ENCODE results near the gene HOOK2. TPM values are rescaled to one million over a fixed set of nuclear protein-coding genes. Genes with fewer than 3 reads are reported as not detected.

Gene HOOK2
- total and polyA plus RNA-seq, 2 of the 4 experiments (the other 2 are of a cell fraction) = 7.5 to 21.6 TPM

DNA sequence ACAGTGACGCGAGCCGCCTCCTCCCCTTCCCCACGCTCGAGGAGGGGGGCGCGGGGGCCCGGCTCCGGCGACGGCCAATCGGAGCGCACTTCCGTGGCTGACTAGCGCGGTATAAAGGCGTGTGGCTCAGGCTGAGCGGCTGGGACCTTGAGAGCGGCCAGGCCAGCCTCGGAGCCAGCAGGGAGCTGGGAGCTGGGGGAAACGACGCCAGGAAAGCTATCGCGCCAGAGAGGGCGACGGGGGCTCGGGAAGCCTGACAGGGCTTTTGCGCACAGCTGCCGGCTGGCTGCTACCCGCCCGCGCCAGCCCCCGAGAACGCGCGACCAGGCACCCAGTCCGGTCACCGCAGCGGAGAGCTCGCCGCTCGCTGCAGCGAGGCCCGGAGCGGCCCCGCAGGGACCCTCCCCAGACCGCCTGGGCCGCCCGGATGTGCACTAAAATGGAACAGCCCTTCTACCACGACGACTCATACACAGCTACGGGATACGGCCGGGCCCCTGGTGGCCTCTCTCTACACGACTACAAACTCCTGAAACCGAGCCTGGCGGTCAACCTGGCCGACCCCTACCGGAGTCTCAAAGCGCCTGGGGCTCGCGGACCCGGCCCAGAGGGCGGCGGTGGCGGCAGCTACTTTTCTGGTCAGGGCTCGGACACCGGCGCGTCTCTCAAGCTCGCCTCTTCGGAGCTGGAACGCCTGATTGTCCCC lies 16.1 kb upstream of the HOOK2 start, which contains the start of gene JUNB:
TSS of gene JUNB (plus strand) at position 142 of the 706 bp plus-strand sequence. CDS start at position 428, 286 bp downstream.
- Histone ChIP-seq H4K91ac (ENCODE audit: insufficient read depth, low read depth, low read length) (peak within 1 kb of the TSS; percentile 91), H3K56ac (ENCODE audit: extremely low read depth, insufficient read depth, low read length) (peak within 1 kb of the TSS; percentile 89), H3K27ac (ENCODE audit: insufficient read depth, low read length) (peak within 1 kb of the TSS; percentile 89), H3K9me1 (ENCODE audit: insufficient read depth, low read length) (no peaks in the 10 kb centered on the region; the same call in none of the 2 replicates), H3K18ac (ENCODE audit: low read depth, low read length) (peak within 1 kb of the TSS; percentile 64), H3K4me3 (ENCODE audit: insufficient read depth, low read depth, low read length) (peak within 1 kb of the TSS; percentile 97), H3K23ac (ENCODE audit: low read depth, low read length) (peak within 1 kb of the TSS; percentile 98), H2AK5ac (ENCODE audit: low read depth, low read length) (peak within 1 kb of the TSS; percentile 85), H3K4me1 (ENCODE audit: control insufficient read depth, insufficient read depth, low read length) (peaks cover 19% of the 10 kb centered on the region), H3K4me2 (ENCODE audit: low read depth, low read length) (peak within 1 kb of the TSS; percentile 88), H2BK15ac (ENCODE audit: low read depth, low read length) (peak within 1 kb of the TSS; percentile 87; the same call in 1 of the 3 replicates), H3K36me3 (ENCODE audit: control insufficient read depth, insufficient read depth, low read length) (no peaks in the 10 kb centered on the region), H3K27me3 (ENCODE audit: control insufficient read depth, insufficient read depth, low read length) (no peaks in the 10 kb centered on the region), H3K4ac (ENCODE audit: low read depth, low read length) (peak within 1 kb of the TSS; percentile 97), H3K9me3 (ENCODE audit: control insufficient read depth, insufficient read depth, low read length) (no peaks in the 10 kb centered on the region), H2AK9ac (replicated peaks; ENCODE audit: low read depth, low read length, poor library complexity) (peak within 1 kb of the TSS; percentile 97), H3K9ac (ENCODE audit: low read depth, low read length) (peak within 1 kb of the TSS; percentile 80), H3K14ac (replicated peaks; ENCODE audit: low read depth, low read length) (peak within 1 kb of the TSS; percentile 95), H4K5ac (ENCODE audit: low read depth, low read length) (peak within 1 kb of the TSS; percentile 44), H4K8ac (ENCODE audit: low read depth in 2 of 2, low read length in 2 of 2) (peak within 1 kb of the TSS; percentile 45 to 92), H2BK120ac (ENCODE audit: low read depth, low read length) (peak within 1 kb of the TSS; percentile 67), H2BK20ac (ENCODE audit: low read depth, low read length) (peak within 1 kb of the TSS; percentile 63), H4K20me1 (ENCODE audit: insufficient read depth, low read length) (peaks cover 20% of the 10 kb centered on the region), H2BK5ac (ENCODE audit: low read depth, low read length, poor library complexity, severe bottlenecking) (peak within 1 kb of the TSS; percentile 92), H2AFZ (replicated peaks; ENCODE audit: low read length, poor library complexity) (peak within 1 kb of the TSS; percentile 81), H3K79me1 (ENCODE audit: low read depth in 1 of 2, low read length in 2 of 2) (peaks cover 0 to 39% of the 10 kb centered on the region in 2 experiments; a peak in 2 of 4 replicates)
- BruUV-seq (replicated peaks) = TSS peak; percentile 85
- ATAC-seq (ENCODE audit: low read depth) = peak; percentile 49
- peak; percentile 96 for DNase-seq
- ChIA-PET POLR2A (ENCODE audit: unreplicated experiment) (interaction anchor here (0.6 to 2.4 kb wide), 5 partner anchors 9 to 358 kb away, joined by 3 to 11 read pairs (median 3); partner anchors contain the start of genes IER2 and STX10), CTCF (interaction anchor here (1.1 to 3.0 kb wide), 3 partner anchors 14 to 27 kb away, joined by 3 to 14 read pairs (median 11); no protein-coding TSS in a partner anchor)
- dilution Hi-C loops (cut with HindIII; ENCODE audit: low sequenced_read_pairs, unreplicated experiment) = no loop called here
- WGBS, 2 experiments (ENCODE audit: extremely low coverage in 2 of 2, insufficient read length in 1 of 2) = 0% methylated on average over 51 of the region's 73 CpGs; no CpG with 5 or more reads in 1 of the 2 experiments
- in situ Hi-C loops (cut with MboI; ENCODE audit: low sequenced_read_pairs) = loop anchor here (25.0 kb wide), 1 partner anchor 1046 kb away; no protein-coding TSS in a partner anchor
- intact Hi-C loops (cut with micrococcal nuclease) = loop anchor here (1.0 kb wide), 1 partner anchor 14 kb away; no protein-coding TSS in a partner anchor
- no peak for TF ChIP-seq SMC3 (IDR thresholded peaks at IDR 0.05; ENCODE audit: low read depth, low read length)
- peak; percentile 61 for TF ChIP-seq NFE2L2 (IDR thresholded peaks at IDR 0.05; ENCODE audit: low read depth, low read length)
- TF ChIP-seq, protein P1, sequence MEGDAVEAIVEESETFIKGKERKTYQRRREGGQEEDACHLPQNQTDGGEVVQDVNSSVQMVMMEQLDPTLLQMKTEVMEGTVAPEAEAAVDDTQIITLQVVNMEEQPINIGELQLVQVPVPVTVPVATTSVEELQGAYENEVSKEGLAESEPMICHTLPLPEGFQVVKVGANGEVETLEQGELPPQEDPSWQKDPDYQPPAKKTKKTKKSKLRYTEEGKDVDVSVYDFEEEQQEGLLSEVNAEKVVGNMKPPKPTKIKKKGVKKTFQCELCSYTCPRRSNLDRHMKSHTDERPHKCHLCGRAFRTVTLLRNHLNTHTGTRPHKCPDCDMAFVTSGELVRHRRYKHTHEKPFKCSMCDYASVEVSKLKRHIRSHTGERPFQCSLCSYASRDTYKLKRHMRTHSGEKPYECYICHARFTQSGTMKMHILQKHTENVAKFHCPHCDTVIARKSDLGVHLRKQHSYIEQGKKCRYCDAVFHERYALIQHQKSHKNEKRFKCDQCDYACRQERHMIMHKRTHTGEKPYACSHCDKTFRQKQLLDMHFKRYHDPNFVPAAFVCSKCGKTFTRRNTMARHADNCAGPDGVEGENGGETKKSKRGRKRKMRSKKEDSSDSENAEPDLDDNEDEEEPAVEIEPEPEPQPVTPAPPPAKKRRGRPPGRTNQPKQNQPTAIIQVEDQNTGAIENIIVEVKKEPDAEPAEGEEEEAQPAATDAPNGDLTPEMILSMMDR (conservative IDR thresholded peaks at IDR 0.05; ENCODE audit: low read depth, low read length) = no peak
- TF ChIP-seq, protein P2, sequence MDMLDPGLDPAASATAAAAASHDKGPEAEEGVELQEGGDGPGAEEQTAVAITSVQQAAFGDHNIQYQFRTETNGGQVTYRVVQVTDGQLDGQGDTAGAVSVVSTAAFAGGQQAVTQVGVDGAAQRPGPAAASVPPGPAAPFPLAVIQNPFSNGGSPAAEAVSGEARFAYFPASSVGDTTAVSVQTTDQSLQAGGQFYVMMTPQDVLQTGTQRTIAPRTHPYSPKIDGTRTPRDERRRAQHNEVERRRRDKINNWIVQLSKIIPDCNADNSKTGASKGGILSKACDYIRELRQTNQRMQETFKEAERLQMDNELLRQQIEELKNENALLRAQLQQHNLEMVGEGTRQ (IDR thresholded peaks at IDR 0.05; ENCODE audit: low read depth, low read length) = no peak
- peak; percentile 97 for TF ChIP-seq MAZ (IDR thresholded peaks at IDR 0.05; ENCODE audit: borderline replicate concordance, low read depth, low read length)
- no peak for TF ChIP-seq RFX5 (IDR thresholded peaks at IDR 0.05; ENCODE audit: low read depth, low read length)
- TF ChIP-seq RCOR1 (IDR thresholded peaks at IDR 0.05; ENCODE audit: insufficient replicate concordance, low read length) = no peak
- no peak for TF ChIP-seq CEBPB (IDR thresholded peaks at IDR 0.05; ENCODE audit: low read depth, low read length)
- TF ChIP-seq CHD1 (IDR thresholded peaks at IDR 0.05; ENCODE audit: low read depth, low read length) = peak; percentile 99
- peak; percentile 16; the same call in 1 of the 2 replicates for TF ChIP-seq FOS (IDR thresholded peaks at IDR 0.05; ENCODE audit: low read depth, low read length)
- TF ChIP-seq, protein P3, sequence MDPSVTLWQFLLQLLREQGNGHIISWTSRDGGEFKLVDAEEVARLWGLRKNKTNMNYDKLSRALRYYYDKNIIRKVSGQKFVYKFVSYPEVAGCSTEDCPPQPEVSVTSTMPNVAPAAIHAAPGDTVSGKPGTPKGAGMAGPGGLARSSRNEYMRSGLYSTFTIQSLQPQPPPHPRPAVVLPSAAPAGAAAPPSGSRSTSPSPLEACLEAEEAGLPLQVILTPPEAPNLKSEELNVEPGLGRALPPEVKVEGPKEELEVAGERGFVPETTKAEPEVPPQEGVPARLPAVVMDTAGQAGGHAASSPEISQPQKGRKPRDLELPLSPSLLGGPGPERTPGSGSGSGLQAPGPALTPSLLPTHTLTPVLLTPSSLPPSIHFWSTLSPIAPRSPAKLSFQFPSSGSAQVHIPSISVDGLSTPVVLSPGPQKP (IDR thresholded peaks at IDR 0.05; ENCODE audit: borderline replicate concordance, low read depth, low read length) = no peak
- peak; percentile 99 for TF ChIP-seq POLR2A (IDR thresholded peaks at IDR 0.05; ENCODE audit: low read depth, low read length)
- no peak for TF ChIP-seq RAD21 (IDR thresholded peaks at IDR 0.05; ENCODE audit: low read length)
- no peak for TF ChIP-seq MAFK (IDR thresholded peaks at IDR 0.05; ENCODE audit: low read depth, low read length)
